Uterus (tissue), 2 donors: ENCODE results near the gene ARAP2.

Source experiments
- CTCF ChIP-seq, 4 experiments: fragments of 200-600 bp in 2 of 4; fragments of 450-650 bp in 2 of 4; sonication (generic) in 2 of 4; IDR thresholded peaks; one replicate each; pipeline ENCODE4 v1.5.1; 2016 to 2019; ENCODE audit warnings: antibody characterized with exemption in 4 of 4, mild to moderate bottlenecking in 2 of 4, moderate library complexity in 1 of 4
- POLR2A ChIP-seq, 2 donors: fragments of 450-650 bp; IDR thresholded peaks; one replicate each; pipeline ENCODE4 v1.6.1; 2016; ENCODE audit warnings: antibody characterized with exemption in 2 of 2, mild to moderate bottlenecking in 1 of 2, moderate library complexity in 1 of 2

- no peak for TF ChIP-seq CTCF (IDR thresholded peaks at IDR 0.05)
- TF ChIP-seq POLR2A (IDR thresholded peaks at IDR 0.05), result no peak
These were observed 46.3 kb upstream of the ARAP2 start for GRCh38 chr4:36290641-36291040.
